GM21717 (cell line): ENCODE measurements around the gene NDUFAF3.

Experiments
- ATAC-seq: cut with Tn5 transposase; IDR thresholded peaks from one replicate; pipeline ENCODE4 v1.9.1; 2021; ENCODE audit warnings: mild to moderate bottlenecking, moderate library complexity; ENCODE audit not compliant: unreplicated experiment

NDUFAF3 gene

GRCh38 chr3:49034650-49035049, 12.7 kb downstream of the NDUFAF3 start:
- ATAC-seq, result no peak

- ATAC-seq, result no peak
Observed at GRCh38 chr3:49035281-49035680, 13.4 kb downstream of the NDUFAF3 start.

- no peak for ATAC-seq
Observed at GRCh38 chr3:49053543-49053942, 31.6 kb downstream of the NDUFAF3 start.

GRCh38 chr3:49054344-49054862, 32.5 kb downstream of the NDUFAF3 start:
- no peak for ATAC-seq

- ATAC-seq, result no peak
Observed at GRCh38 chr3:49057268-49057667, 35.3 kb downstream of the NDUFAF3 start.

- ATAC-seq, result no peak
Observed at GRCh38 chr3:49058011-49058410, 36.1 kb downstream of the NDUFAF3 start.
